Central memory CD8-positive, alpha-beta T cell (primary cell): ENCODE data around the gene WDR59.

ENCODE experiments used
- ATAC-seq: fragments of 150-1000 bp; cut with Tn5 transposase; replicated peaks from 2 replicates; pipeline ENCODE4 v1.10.0; 2022; ENCODE audit warnings: mild to moderate bottlenecking, moderate FRiP score, moderate number of reproducible peaks; ENCODE audit not compliant: poor library complexity, severe bottlenecking; ENCODE audit errors: extremely low read depth
- DNase-seq, 2 donors: peaks; one replicate each; pipeline ENCODE4 v3.0.0; 2021; ENCODE audit warnings: low spot score in 2 of 2
- H3K27ac Mint-ChIP-seq: one replicate; pipeline ENCODE4 v1.8.0; 2022; ENCODE audit warnings: low read depth, mild to moderate bottlenecking, moderate library complexity, mixed read lengths
- H3K27me3 Mint-ChIP-seq: one replicate; pipeline ENCODE4 v1.8.0; 2022; ENCODE audit warnings: mixed read lengths
- H3K36me3 Mint-ChIP-seq: one replicate; pipeline ENCODE4 v1.8.0; 2022; ENCODE audit warnings: mild to moderate bottlenecking, moderate library complexity, mixed read lengths; ENCODE audit not compliant: insufficient read depth
- H3K4me1 Mint-ChIP-seq: one replicate; pipeline ENCODE4 v1.8.0; 2022; ENCODE audit warnings: mixed read lengths
- H3K4me3 Mint-ChIP-seq: one replicate; pipeline ENCODE4 v1.8.0; 2022; ENCODE audit warnings: mild to moderate bottlenecking, moderate library complexity, mixed read lengths
- H3K9me3 Mint-ChIP-seq: one replicate; pipeline ENCODE4 v1.8.0; 2022; ENCODE audit warnings: mixed read lengths

WDR59 gene

GRCh38 chr16:74903120-74903519 is 81.8 kb downstream of the WDR59 start:
- no peaks in the 10 kb centered on the region for H3K27me3 Mint-ChIP-seq
- H3K9me3 Mint-ChIP-seq, result no peaks in the 10 kb centered on the region

GRCh38 chr16:74902161-74902560 is 82.8 kb downstream of the WDR59 start:
- Mint-ChIP-seq H3K36me3 (peaks cover 12% of the 10 kb centered on the region), H3K4me1 (no peaks in the 10 kb centered on the region), H3K27me3 (no peaks in the 10 kb centered on the region), H3K9me3 (no peaks in the 10 kb centered on the region), H3K27ac (no peak overlapping the region), H3K4me3 (no peak overlapping the region)
- no peak for DNase-seq
- ATAC-seq, result no peak

More at GRCh38 chr16:74903120-74903519, 81.8 kb downstream of the WDR59 start:
- no peak overlapping the region for H3K27ac Mint-ChIP-seq
- DNase-seq (no peak), ATAC-seq (no peak)
- no peak overlapping the region for H3K4me3 Mint-ChIP-seq
- H3K36me3 Mint-ChIP-seq, result peaks cover 14% of the 10 kb centered on the region
- no peaks in the 10 kb centered on the region for H3K4me1 Mint-ChIP-seq

- DNase-seq, result no peak
- Mint-ChIP-seq H3K9me3 (no peaks in the 10 kb centered on the region), H3K27me3 (no peaks in the 10 kb centered on the region), H3K4me3 (no peak overlapping the region), H3K36me3 (peaks cover 14% of the 10 kb centered on the region), H3K4me1 (no peaks in the 10 kb centered on the region), H3K27ac (no peak overlapping the region)
- ATAC-seq, result no peak
Measured at GRCh38 chr16:74901606-74902005, 83.3 kb downstream of the WDR59 start.

- Mint-ChIP-seq H3K27ac (peak overlapping the region; percentile 5), H3K4me1 (no peaks in the 10 kb centered on the region), H3K4me3 (no peak overlapping the region), H3K9me3 (no peaks in the 10 kb centered on the region), H3K36me3 (peaks cover 14% of the 10 kb centered on the region), H3K27me3 (no peaks in the 10 kb centered on the region)
- ATAC-seq (no peak), DNase-seq (no peak)
Measured at GRCh38 chr16:74899816-74900215, 85.1 kb downstream of the WDR59 start.

GRCh38 chr16:74898659-74899058 is 86.3 kb downstream of the WDR59 start:
- Mint-ChIP-seq H3K9me3 (no peaks in the 10 kb centered on the region), H3K36me3 (peaks cover 15% of the 10 kb centered on the region), H3K27ac (no peak overlapping the region), H3K27me3 (no peaks in the 10 kb centered on the region), H3K4me3 (no peak overlapping the region), H3K4me1 (no peaks in the 10 kb centered on the region)
- no peak for DNase-seq
- no peak for ATAC-seq

- H3K4me3 Mint-ChIP-seq, result no peak overlapping the region
- H3K36me3 Mint-ChIP-seq, result peaks cover 26% of the 10 kb centered on the region
- no peaks in the 10 kb centered on the region for H3K4me1 Mint-ChIP-seq
- H3K9me3 Mint-ChIP-seq, result no peaks in the 10 kb centered on the region
- no peak overlapping the region for H3K27ac Mint-ChIP-seq
- H3K27me3 Mint-ChIP-seq, result no peaks in the 10 kb centered on the region
- no peak for ATAC-seq
- DNase-seq, result no peak
Measured at GRCh38 chr16:74896389-74897370, 88.2 kb downstream of the WDR59 start.

- no peak for ATAC-seq
- Mint-ChIP-seq H3K9me3 (no peaks in the 10 kb centered on the region), H3K4me1 (no peaks in the 10 kb centered on the region), H3K27me3 (no peaks in the 10 kb centered on the region), H3K36me3 (peaks cover 42% of the 10 kb centered on the region), H3K27ac (no peak overlapping the region), H3K4me3 (no peak overlapping the region)
- DNase-seq, result no peak
Measured at GRCh38 chr16:74893541-74893940, 91.4 kb downstream of the WDR59 start.

GRCh38 chr16:74892574-74893461 is 92.1 kb downstream of the WDR59 start:
- DNase-seq (no peak), ATAC-seq (no peak)
- Mint-ChIP-seq H3K36me3 (peaks cover 44% of the 10 kb centered on the region), H3K4me3 (no peak overlapping the region), H3K4me1 (no peaks in the 10 kb centered on the region), H3K27ac (no peak overlapping the region), H3K27me3 (no peaks in the 10 kb centered on the region), H3K9me3 (no peaks in the 10 kb centered on the region)

GRCh38 chr16:74888888-74889287 is 96.0 kb downstream of the WDR59 start:
- H3K9me3 Mint-ChIP-seq, result no peaks in the 10 kb centered on the region
- DNase-seq (no peak), ATAC-seq (no peak)
- H3K27me3 Mint-ChIP-seq, result no peaks in the 10 kb centered on the region
- no peak overlapping the region for H3K4me3 Mint-ChIP-seq
- H3K4me1 Mint-ChIP-seq, result no peaks in the 10 kb centered on the region
- H3K36me3 Mint-ChIP-seq, result peaks cover 59% of the 10 kb centered on the region
- H3K27ac Mint-ChIP-seq, result no peak overlapping the region

GRCh38 chr16:74888232-74888862 is 96.6 kb downstream of the WDR59 start:
- H3K4me3 Mint-ChIP-seq, result no peak overlapping the region
- H3K27me3 Mint-ChIP-seq, result no peaks in the 10 kb centered on the region
- no peak for ATAC-seq
- no peak overlapping the region for H3K27ac Mint-ChIP-seq
- H3K4me1 Mint-ChIP-seq, result no peaks in the 10 kb centered on the region
- peaks cover 58% of the 10 kb centered on the region for H3K36me3 Mint-ChIP-seq
- H3K9me3 Mint-ChIP-seq, result no peaks in the 10 kb centered on the region
- no peak for DNase-seq

- Mint-ChIP-seq H3K36me3 (peaks cover 51% of the 10 kb centered on the region), H3K27me3 (no peaks in the 10 kb centered on the region), H3K4me3 (no peak overlapping the region), H3K9me3 (no peaks in the 10 kb centered on the region), H3K4me1 (no peaks in the 10 kb centered on the region), H3K27ac (no peak overlapping the region)
- no peak for ATAC-seq
- DNase-seq, result no peak
Measured at GRCh38 chr16:74887084-74887483, 97.8 kb downstream of the WDR59 start.

- Mint-ChIP-seq H3K9me3 (no peaks in the 10 kb centered on the region), H3K4me1 (no peaks in the 10 kb centered on the region), H3K4me3 (no peak overlapping the region), H3K27me3 (no peaks in the 10 kb centered on the region), H3K36me3 (peaks cover 29% of the 10 kb centered on the region), H3K27ac (no peak overlapping the region)
- ATAC-seq (no peak), DNase-seq (no peak)
Measured at GRCh38 chr16:74877706-74878105, 107.2 kb downstream of the WDR59 start.
